ENCODE results near the gene SIK2. TPM values are rescaled to one million over a fixed set of nuclear protein-coding genes. Genes with fewer than 3 reads are reported as not detected.

The SIK2 gene
- total and polyA plus RNA-seq, 2 donors, result 10.4 to 14.2 TPM

DNA sequence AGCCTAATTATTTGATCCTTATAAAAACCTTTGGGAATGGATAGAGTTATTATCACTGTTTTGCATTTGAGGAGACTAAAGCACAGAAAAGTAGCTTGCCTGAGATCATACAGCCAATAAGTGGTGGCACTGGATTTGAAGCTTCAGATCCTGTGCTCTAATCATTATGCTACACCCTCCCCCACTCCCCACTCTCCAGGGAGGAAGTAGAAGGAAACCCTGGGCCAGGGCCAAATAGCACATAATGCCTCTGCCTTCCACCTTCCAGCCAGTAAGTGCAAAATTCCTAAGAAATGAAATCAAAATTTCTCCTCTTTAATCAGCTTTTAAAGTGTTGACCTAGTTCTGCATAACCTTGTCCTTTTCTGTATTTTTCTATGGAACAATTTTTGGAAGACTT is 61.6 kb downstream of the SIK2 start:
- H3K4me3 ChIP-seq (ENCODE audit: low read depth, low read length), result no peak overlapping the region
- DNase-seq (ENCODE audit: extremely low spot score), result no peak
- no peaks in the 10 kb centered on the region for H3K4me1 ChIP-seq (ENCODE audit: insufficient read depth)
- no peak overlapping the region for H3K27ac ChIP-seq (ENCODE audit: low read depth)
- peaks cover 2% of the 10 kb centered on the region for H3K36me3 ChIP-seq (ENCODE audit: insufficient read depth)

DNA sequence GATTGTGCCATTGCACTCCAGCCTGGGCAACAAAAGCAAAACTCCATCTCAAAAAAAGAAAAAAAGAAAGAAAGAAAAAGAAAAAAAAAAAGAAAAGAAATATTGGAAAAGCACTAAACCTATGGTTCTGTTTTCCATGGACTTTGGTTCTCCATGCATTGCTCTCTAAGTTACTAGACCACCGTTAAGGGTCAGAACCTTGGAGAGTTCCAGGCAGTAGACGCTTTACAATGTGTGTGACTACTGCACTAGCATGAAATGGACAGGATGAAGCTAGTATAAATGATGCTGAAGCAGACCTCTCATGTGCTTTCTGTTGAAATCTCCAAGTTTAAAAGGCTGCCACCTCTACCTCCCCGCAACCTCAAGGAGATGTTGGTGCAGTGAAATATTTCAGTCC is 63.5 kb downstream of the SIK2 start:
- H3K36me3 ChIP-seq (ENCODE audit: insufficient read depth), result peaks cover 2% of the 10 kb centered on the region
- no peak overlapping the region for H3K4me3 ChIP-seq (ENCODE audit: low read depth, low read length)
- DNase-seq (ENCODE audit: extremely low spot score), result peak; percentile 25
- no peak overlapping the region for H3K27ac ChIP-seq (ENCODE audit: low read depth)
- H3K4me1 ChIP-seq (ENCODE audit: insufficient read depth), result no peaks in the 10 kb centered on the region
- 43% methylated on average over 3 of the region's 3 CpGs for WGBS

DNA sequence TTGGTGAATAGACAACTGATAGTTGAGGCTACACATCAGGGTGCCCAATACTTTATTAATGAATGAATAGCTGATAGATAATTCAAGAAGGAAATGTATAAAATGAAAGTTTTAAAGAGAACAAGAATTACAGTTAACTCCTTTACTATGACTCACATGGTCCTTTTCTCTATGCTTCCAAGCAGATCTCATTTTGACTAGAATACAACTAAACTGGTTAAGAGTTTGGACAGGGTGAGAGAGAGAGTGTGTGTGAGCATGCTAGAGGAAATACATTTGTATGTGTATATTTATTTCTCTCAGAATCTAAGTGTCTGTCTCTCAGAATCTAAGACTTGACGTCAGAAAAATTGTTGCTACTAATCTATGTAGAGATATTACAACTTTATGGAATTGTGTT is 66.7 kb downstream of the SIK2 start:
- Histone ChIP-seq H3K4me1 (ENCODE audit: insufficient read depth) (no peaks in the 10 kb centered on the region), H3K36me3 (ENCODE audit: insufficient read depth) (peaks cover 4% of the 10 kb centered on the region), H3K4me3 (ENCODE audit: low read depth, low read length) (no peak overlapping the region), H3K27ac (ENCODE audit: low read depth) (no peak overlapping the region)
- no peak for DNase-seq (ENCODE audit: extremely low spot score)
- WGBS, result 92% methylated on average over 1 of the region's 1 CpG

DNA sequence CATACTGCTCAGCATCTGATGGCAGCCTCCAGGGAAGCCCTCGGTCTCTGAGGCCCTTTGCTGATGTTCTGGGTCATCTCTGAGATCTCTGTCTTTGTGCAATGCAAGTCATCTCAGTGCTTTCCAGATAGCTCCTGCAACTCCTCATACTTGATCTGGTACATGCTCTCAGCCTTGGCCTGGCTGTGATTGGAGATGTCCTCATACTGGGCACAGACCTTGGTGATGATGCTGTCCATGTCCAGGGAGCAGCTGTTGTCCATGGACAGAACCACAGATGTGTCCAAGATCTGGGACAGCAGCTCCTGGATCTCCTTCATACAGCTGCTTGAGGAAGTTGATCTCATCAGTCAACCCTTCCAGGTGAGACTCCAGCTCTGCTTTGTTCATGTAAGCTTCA is 69.1 kb downstream of the SIK2 start:
- Histone ChIP-seq H3K36me3 (ENCODE audit: insufficient read depth) (peaks cover 2% of the 10 kb centered on the region), H3K27ac (ENCODE audit: low read depth) (no peak overlapping the region), H3K4me3 (ENCODE audit: low read depth, low read length) (no peak overlapping the region), H3K4me1 (ENCODE audit: insufficient read depth) (no peaks in the 10 kb centered on the region)
- DNase-seq (ENCODE audit: extremely low spot score), result no peak
- 88% methylated on average over 1 of the region's 1 CpG for WGBS

DNA sequence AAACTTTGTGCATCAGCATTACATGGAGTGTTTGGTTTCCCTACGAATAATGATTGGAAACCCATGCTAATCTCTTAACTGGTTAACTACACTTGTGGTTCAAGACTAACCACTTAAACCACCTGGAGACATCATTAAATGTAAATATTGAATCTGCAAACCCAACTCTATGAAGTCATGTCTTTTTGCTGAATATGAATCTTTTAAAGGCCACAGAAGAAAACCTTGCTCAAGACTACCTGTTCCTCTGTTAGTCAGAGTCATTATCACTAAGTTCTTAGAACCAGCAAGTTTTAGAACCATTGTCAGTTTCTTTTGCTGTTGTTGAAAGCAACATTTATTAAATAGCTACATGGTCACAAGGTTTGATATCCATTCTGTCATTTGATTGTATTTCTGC is 70.7 kb downstream of the SIK2 start:
- no peak overlapping the region for H3K4me3 ChIP-seq (ENCODE audit: low read depth, low read length)
- no peak for DNase-seq (ENCODE audit: extremely low spot score)
- H3K27ac ChIP-seq (ENCODE audit: low read depth), result no peak overlapping the region
- WGBS, result 93% methylated on average over 1 of the region's 1 CpG
- no peaks in the 10 kb centered on the region for H3K4me1 ChIP-seq (ENCODE audit: insufficient read depth)
- H3K36me3 ChIP-seq (ENCODE audit: insufficient read depth), result peaks cover 2% of the 10 kb centered on the region

DNA sequence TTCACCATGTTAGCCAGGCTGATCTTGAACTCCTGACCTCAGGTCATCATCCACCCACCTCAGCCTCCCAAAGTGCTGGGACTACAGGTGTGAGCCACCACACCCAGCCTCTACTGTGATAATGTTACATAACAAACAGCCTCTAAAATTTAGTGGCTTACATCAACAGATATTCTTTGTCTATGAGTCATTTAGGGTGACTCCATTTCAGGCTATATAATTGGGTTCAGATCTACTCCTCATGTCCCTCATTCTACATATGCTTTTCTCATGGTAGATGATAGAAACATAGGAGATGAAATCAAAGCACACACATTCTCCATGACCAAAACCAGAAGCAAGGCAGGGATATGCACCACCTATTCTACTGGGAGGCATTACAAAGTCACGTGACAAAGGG is 72.7 kb downstream of the SIK2 start:
- H3K4me1 ChIP-seq (ENCODE audit: insufficient read depth), result no peaks in the 10 kb centered on the region
- no peak for DNase-seq (ENCODE audit: extremely low spot score)
- H3K36me3 ChIP-seq (ENCODE audit: insufficient read depth), result peaks cover 2% of the 10 kb centered on the region
- no peak overlapping the region for H3K4me3 ChIP-seq (ENCODE audit: low read depth, low read length)
- no peak overlapping the region for H3K27ac ChIP-seq (ENCODE audit: low read depth)
- 94% methylated on average over 1 of the region's 1 CpG for WGBS

DNA sequence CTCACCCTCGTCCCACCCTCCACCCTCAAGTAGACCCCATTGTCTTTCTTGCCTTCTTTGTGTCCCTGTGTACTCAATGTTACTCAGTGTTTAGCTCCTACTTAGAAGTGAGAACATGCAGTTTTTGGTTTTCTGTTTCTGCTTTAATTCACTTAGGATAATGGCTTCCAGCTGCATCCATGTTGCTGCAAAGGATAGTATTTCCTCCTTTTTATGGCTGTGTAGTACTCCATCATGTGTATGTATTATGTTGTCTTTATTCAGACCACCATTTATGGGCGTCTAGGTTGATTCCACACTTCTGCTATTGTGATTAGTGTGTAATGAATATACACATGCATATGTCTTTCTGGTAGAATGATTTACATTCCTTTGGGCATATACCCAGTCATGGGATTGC is 73.6 kb downstream of the SIK2 start:
- WGBS, result 98% methylated on average over 2 of the region's 2 CpGs
- Histone ChIP-seq H3K36me3 (ENCODE audit: insufficient read depth) (peaks cover 2% of the 10 kb centered on the region), H3K4me1 (ENCODE audit: insufficient read depth) (no peaks in the 10 kb centered on the region), H3K4me3 (ENCODE audit: low read depth, low read length) (no peak overlapping the region), H3K27ac (ENCODE audit: low read depth) (no peak overlapping the region)
- no peak for DNase-seq (ENCODE audit: extremely low spot score)

DNA sequence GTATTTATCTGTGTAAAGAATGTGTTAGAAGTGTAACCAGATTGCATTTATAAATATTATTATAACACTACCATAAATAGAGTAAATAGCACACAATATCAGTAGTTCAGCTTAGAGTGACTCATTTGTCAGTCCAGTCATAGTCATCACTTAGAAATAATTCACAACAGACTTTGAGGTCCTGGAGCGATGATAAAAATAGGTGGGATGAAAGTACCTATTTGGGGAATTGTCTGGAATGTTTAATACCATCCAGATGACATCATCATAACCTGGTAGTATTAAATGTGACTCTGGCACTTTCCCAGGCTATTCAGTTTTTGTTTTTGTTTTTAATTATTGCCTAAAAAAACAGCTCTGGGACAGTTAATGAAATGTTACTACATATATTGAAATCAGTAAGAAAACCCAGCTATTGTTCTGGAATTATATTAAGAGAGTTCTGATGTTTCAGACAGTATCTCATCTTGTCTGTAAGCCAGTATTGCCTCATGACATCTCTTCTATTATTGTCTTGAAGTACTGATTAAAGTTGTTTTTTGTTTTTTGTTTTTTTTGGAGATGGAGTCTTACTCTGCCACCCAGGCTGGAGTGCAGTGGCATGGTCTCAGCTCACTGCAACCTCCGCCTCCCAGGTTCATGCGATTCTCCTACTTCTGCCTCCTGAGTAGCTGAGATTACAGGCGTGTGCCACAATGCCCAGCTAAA is 74.8 kb downstream of the SIK2 start:
- H3K4me3 ChIP-seq (ENCODE audit: low read depth, low read length), result no peak overlapping the region
- WGBS, result 91% methylated on average over 4 of the region's 4 CpGs
- no peak overlapping the region for H3K27ac ChIP-seq (ENCODE audit: low read depth)
- H3K36me3 ChIP-seq (ENCODE audit: insufficient read depth), result peaks cover 2% of the 10 kb centered on the region
- DNase-seq (ENCODE audit: extremely low spot score), result no peak
- no peaks in the 10 kb centered on the region for H3K4me1 ChIP-seq (ENCODE audit: insufficient read depth)

DNA sequence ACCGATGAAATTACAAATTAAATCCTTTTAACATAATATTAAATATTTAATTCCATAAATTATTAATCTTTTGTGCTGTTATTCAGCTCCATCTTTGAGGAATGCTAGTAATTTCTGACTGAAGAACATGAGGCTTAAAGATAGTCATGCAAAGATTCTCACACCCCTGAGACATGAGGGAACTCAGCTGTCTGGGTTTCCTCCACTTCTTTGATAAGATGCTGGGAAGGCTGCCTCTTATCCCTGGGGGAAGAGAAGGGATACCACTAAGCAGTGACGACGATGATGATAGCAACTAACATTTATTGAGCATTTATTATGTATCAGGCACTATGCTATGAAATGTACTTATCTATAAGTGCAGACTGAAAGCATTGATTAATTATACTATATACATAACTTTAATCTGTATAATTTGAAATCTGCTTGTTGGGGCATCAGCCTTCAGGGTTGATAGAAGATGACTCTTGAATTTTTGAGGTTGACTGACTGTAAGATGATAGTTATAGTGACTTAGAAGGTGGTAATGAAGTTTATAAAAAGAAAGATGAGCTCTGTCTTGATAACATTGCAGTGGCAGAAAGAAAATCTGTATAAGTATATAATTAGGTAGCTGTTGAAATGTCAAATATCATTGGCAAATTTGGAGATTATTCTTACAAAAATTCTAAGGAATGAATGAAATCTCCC is 78.4 kb downstream of the SIK2 start:
- 81% methylated on average over 3 of the region's 3 CpGs for WGBS
- peaks cover 2% of the 10 kb centered on the region for H3K36me3 ChIP-seq (ENCODE audit: insufficient read depth)
- no peak for DNase-seq (ENCODE audit: extremely low spot score)
- no peaks in the 10 kb centered on the region for H3K4me1 ChIP-seq (ENCODE audit: insufficient read depth)
- H3K27ac ChIP-seq (ENCODE audit: low read depth), result no peak overlapping the region
- H3K4me3 ChIP-seq (ENCODE audit: low read depth, low read length), result no peak overlapping the region

DNA sequence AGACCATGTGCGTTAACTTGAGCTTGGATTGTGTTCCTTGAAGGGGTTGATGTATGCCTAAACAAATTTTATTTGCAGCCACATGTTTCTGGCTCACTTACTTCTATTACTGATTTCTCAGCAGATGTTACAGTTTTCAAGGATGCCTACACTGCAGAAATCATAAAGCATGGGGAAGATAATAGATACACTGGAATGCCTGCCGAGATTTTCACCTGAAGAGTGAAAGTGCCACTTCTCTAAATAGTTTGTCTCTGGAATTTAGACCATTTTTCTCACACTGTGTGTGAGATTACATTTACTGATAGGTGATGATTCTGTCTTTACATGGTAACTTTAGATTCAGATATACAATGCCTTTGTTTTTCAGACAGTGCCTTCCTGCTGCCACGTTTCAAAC is 81.6 kb downstream of the SIK2 start:
- Histone ChIP-seq H3K4me3 (ENCODE audit: low read depth, low read length) (no peak overlapping the region), H3K4me1 (ENCODE audit: insufficient read depth) (no peaks in the 10 kb centered on the region), H3K27ac (ENCODE audit: low read depth) (peak overlapping the region; percentile 2), H3K36me3 (ENCODE audit: insufficient read depth) (peaks cover 2% of the 10 kb centered on the region)
- no peak for DNase-seq (ENCODE audit: extremely low spot score)
- WGBS, result 87% methylated on average over 3 of the region's 3 CpGs

DNA sequence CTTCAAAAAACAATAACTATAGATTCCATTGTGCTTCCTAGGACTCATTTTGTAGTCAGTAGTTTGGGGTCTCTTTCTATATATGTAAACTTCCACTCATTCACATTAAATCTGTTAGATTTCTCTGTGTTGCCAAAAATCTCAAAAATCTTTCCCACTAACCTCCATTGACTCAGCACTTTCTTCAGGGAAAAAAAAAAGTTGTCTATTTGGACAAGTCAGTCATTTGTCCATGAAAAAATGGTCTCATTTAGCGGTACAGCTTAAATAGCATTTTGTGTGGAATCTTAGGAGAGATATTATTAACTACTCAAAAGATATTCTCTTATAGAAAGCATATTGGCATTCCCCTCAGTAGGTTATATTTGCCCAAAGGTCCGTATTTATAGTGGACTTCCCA is 82.0 kb downstream of the SIK2 start:
- H3K27ac ChIP-seq (ENCODE audit: low read depth), result peak overlapping the region; percentile 2
- DNase-seq (ENCODE audit: extremely low spot score), result no peak
- H3K36me3 ChIP-seq (ENCODE audit: insufficient read depth), result peaks cover 4% of the 10 kb centered on the region
- H3K4me1 ChIP-seq (ENCODE audit: insufficient read depth), result no peaks in the 10 kb centered on the region
- 94% methylated on average over 2 of the region's 2 CpGs for WGBS
- H3K4me3 ChIP-seq (ENCODE audit: low read depth, low read length), result no peak overlapping the region

DNA sequence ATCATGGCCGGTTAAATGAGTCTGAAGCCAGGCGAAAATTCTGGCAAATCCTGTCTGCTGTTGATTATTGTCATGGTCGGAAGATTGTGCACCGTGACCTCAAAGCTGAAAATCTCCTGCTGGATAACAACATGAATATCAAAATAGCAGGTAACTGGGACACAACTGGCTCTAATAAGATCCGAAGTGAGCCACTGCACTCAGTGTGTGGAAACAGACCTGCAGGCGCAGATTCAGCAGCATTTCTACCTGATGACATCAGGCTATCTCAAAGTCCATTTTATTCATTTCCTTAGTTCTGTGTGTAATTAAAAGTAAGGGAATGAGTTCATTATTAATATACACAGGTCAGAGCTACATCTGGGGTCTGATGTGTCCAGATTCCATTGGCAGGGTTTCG is 85.8 kb downstream of the SIK2 start:
- DNase-seq (ENCODE audit: extremely low spot score), result no peak
- Histone ChIP-seq H3K27ac (ENCODE audit: low read depth) (no peak overlapping the region), H3K36me3 (ENCODE audit: insufficient read depth) (peaks cover 4% of the 10 kb centered on the region), H3K4me1 (ENCODE audit: insufficient read depth) (no peaks in the 10 kb centered on the region), H3K4me3 (ENCODE audit: low read depth, low read length) (no peak overlapping the region)
- 96% methylated on average over 7 of the region's 7 CpGs for WGBS

DNA sequence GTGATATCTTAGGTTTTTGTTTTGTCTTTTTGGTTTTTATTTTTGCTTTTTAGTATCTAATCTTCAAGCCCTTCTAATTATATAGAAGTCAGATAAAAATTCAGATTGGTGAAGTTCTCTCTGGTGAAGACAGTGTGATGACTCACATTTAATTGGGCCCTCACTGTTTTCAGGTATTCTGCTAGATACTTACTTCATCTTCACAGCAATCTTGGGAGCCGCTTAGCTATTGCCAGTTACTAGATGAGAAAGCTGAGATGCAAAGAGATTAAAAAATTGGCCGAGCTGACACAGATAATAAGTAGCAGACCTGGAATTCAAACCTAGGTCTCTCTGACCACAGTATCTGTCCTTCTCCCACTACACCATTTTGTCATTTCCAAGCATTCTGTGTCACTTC is 88.9 kb downstream of the SIK2 start:
- peaks cover 2% of the 10 kb centered on the region for H3K36me3 ChIP-seq (ENCODE audit: insufficient read depth)
- no peaks in the 10 kb centered on the region for H3K4me1 ChIP-seq (ENCODE audit: insufficient read depth)
- no peak overlapping the region for H3K27ac ChIP-seq (ENCODE audit: low read depth)
- 94% methylated on average over 2 of the region's 2 CpGs for WGBS
- no peak overlapping the region for H3K4me3 ChIP-seq (ENCODE audit: low read depth, low read length)
- DNase-seq (ENCODE audit: extremely low spot score), result no peak

DNA sequence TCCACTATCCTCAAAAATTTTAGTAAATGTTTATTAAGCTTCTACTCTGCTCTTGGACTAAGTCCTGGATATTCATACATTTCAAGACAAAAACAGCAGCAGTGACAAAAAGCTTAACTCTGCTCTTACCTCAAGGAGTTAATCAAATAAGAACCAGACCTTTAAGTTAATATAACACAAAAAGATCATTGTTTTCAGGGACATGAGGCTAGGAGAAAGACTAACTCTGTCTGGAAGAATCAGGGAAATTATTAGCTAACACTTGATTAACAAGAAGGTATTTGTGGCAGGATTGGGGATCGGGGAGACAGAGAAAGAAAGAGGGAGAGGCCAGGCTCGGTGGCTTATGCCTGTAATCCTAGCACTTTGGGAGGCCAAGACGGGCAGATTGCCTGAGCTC is 89.5 kb downstream of the SIK2 start:
- no peak overlapping the region for H3K27ac ChIP-seq (ENCODE audit: low read depth)
- no peak for DNase-seq (ENCODE audit: extremely low spot score)
- H3K36me3 ChIP-seq (ENCODE audit: insufficient read depth), result peaks cover 2% of the 10 kb centered on the region
- H3K4me1 ChIP-seq (ENCODE audit: insufficient read depth), result no peaks in the 10 kb centered on the region
- WGBS, result 79% methylated on average over 3 of the region's 3 CpGs
- H3K4me3 ChIP-seq (ENCODE audit: low read depth, low read length), result no peak overlapping the region

Measured in urinary bladder (tissue), 4 donors.